Measurements from ENCODE around the gene ELN. TPM values are rescaled to one million over a fixed set of nuclear protein-coding genes. Genes with fewer than 3 reads are reported as not detected.

ELN gene
- total RNA-seq, 2 donors from 2014 or later, result 92.6 to 131 TPM

- H3K9me3 ChIP-seq, result no peaks in the 10 kb centered on the region
- WGBS, 2 donors, result 82 to 89% methylated on average over 3 of the region's 3 CpGs
- H3K4me1 ChIP-seq, result peaks cover 22% of the 10 kb centered on the region
- intact Hi-C loops (cut with DNase I), result no loop called here
- H3K36me3 ChIP-seq (replicated peaks in 1 of 2; ENCODE audit: insufficient read depth in 1 of 2, low read depth in 2 of 2), result peaks cover 0 to 22% of the 10 kb centered on the region in 2 donors
- no peak for TF ChIP-seq POLR2A (IDR thresholded peaks at IDR 0.05)
- no peak for TF ChIP-seq CTCF (IDR thresholded peaks at IDR 0.05)
- H3K27me3 ChIP-seq, result no peaks in the 10 kb centered on the region
- ATAC-seq (no peak), DNase-seq (no peak)
- no peak overlapping the region for H3K4me3 ChIP-seq
- H3K27ac ChIP-seq, result no peak overlapping the region
Observed at GRCh38 chr7:74049997-74050798, 22.2 kb downstream of the ELN start.

- peaks cover 22% of the 10 kb centered on the region for H3K4me1 ChIP-seq
- H3K27me3 ChIP-seq, result no peaks in the 10 kb centered on the region
- H3K4me3 ChIP-seq, result no peak overlapping the region
- ATAC-seq, result no peak
- no peak for DNase-seq
- H3K9me3 ChIP-seq, result no peaks in the 10 kb centered on the region
- intact Hi-C loops (cut with DNase I), result no loop called here
- peak overlapping the region in 1 of 4 donors; percentile 21 for H3K27ac ChIP-seq
- 60 to 78% methylated on average over 4 to 9 of the region's 10 CpGs for WGBS, 2 donors
- TF ChIP-seq CTCF (IDR thresholded peaks at IDR 0.05) (no peak), POLR2A (IDR thresholded peaks at IDR 0.05) (no peak)
- peaks cover 0 to 22% of the 10 kb centered on the region in 2 donors for H3K36me3 ChIP-seq (replicated peaks in 1 of 2; ENCODE audit: insufficient read depth in 1 of 2, low read depth in 2 of 2)
Observed at GRCh38 chr7:74051193-74051592, 23.2 kb downstream of the ELN start.

- ATAC-seq (peak; percentile 54), DNase-seq (peak; percentile 69 to 78 (median 77))
- Histone ChIP-seq H3K4me3 (no peak overlapping the region), H3K27ac (peak overlapping the region in 2 of 4 donors; percentile 5 to 27), H3K36me3 (replicated peaks in 1 of 2; ENCODE audit: insufficient read depth in 1 of 2, low read depth in 2 of 2) (peaks cover 0 to 22% of the 10 kb centered on the region in 2 donors), H3K27me3 (no peaks in the 10 kb centered on the region), H3K9me3 (no peaks in the 10 kb centered on the region), H3K4me1 (peaks cover 22% of the 10 kb centered on the region)
- WGBS, 2 donors, result 45 to 47% methylated on average over 6 to 16 of the region's 16 CpGs
- TF ChIP-seq POLR2A (IDR thresholded peaks at IDR 0.05), result no peak
- peak in 5 of 7 experiments; percentile 20 to 49 (median 47) for TF ChIP-seq CTCF (IDR thresholded peaks at IDR 0.05)
- intact Hi-C loops (cut with DNase I), result no loop called here
Observed at GRCh38 chr7:74051629-74052410, 23.8 kb downstream of the ELN start.

- intact Hi-C loops (cut with DNase I), result no loop called here
- no peak for ATAC-seq
Observed at GRCh38 chr7:74052628-74053027, 24.7 kb downstream of the ELN start.

More at GRCh38 chr7:74052628-74053027, 24.7 kb downstream of the ELN start:
- no peaks in the 10 kb centered on the region for H3K9me3 ChIP-seq
- TF ChIP-seq POLR2A (IDR thresholded peaks at IDR 0.05) (no peak), CTCF (IDR thresholded peaks at IDR 0.05) (no peak)
- peaks cover 0 to 21% of the 10 kb centered on the region in 2 donors for H3K36me3 ChIP-seq (replicated peaks in 1 of 2; ENCODE audit: insufficient read depth in 1 of 2, low read depth in 2 of 2)
- H3K4me3 ChIP-seq, result no peak overlapping the region
- H3K4me1 ChIP-seq, result peaks cover 22% of the 10 kb centered on the region
- WGBS, 2 donors, result 57 to 58% methylated on average over 1 of the region's 1 CpG
- H3K27me3 ChIP-seq, result no peaks in the 10 kb centered on the region
- DNase-seq, result no peak
- peak overlapping the region in 3 of 4 donors; percentile 5 to 48 (median 27) for H3K27ac ChIP-seq
